ENCODE measurements around the gene ATAD1. TPM values are rescaled to one million over a fixed set of nuclear protein-coding genes. Genes with fewer than 3 reads are reported as not detected.
"Not testable (repeated sequence)": the region's sequence is repeated elsewhere in the genome, so short reads cannot be mapped to it uniquely, and the experiment has no call there.

ATAD1 gene
- total and polyA plus RNA-seq, 5 experiments from 2014 or later = 32.4 to 59.7 (median 39.0) TPM

DNA sequence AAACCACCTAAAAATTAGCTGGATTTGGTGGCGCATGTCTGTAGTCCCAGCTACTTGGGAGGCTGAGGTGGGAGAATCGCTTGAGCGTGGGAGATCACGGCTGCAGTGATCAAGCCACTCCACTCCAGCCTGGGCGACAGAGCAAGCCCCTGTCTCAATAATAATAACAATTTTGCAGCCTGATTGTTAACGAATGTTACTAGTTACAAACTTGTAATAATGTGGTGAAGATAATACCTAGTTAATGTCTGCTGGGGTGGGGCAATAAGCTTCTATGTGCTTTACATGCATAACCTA is 1.2 kb upstream of the ATAD1 start:
- H3K9me3 Mint-ChIP-seq = no peaks in the 10 kb centered on the region
- peaks cover 0 to 5% (median 3%) of the 10 kb centered on the region in 3 donors for H3K36me3 Mint-ChIP-seq
- no peak for ATAC-seq
- DNase-seq = no peak
- POLR2A ChIA-PET = interaction anchor here (0.6 to 4.5 kb wide), 8 partner anchors 11 to 763 kb away, joined by 3 to 87 read pairs (median 5); partner anchors contain the start of genes KLLN and PTEN
- peak overlapping the region in 9 of 10 donors; percentile 24 to 99 (median 63) for H3K4me3 Mint-ChIP-seq
- peak overlapping the region; percentile 1 to 99 (median 98) for H3K27ac Mint-ChIP-seq
- no peaks in the 10 kb centered on the region for H3K27me3 Mint-ChIP-seq
- peaks cover 16 to 39% (median 33%) of the 10 kb centered on the region in 4 donors for H3K4me1 Mint-ChIP-seq

GRCh38 chr10:87818505-87819288 is 671 bp upstream of the ATAD1 start:
- Mint-ChIP-seq H3K27me3 (no peaks in the 10 kb centered on the region), H3K27ac (peak overlapping the region; percentile 96 to 99 (median 98)), H3K4me1 (peaks cover 16 to 40% (median 33%) of the 10 kb centered on the region in 4 donors), H3K4me3 (peak overlapping the region; percentile 87 to 99 (median 96)), H3K9me3 (no peaks in the 10 kb centered on the region), H3K36me3 (peaks cover 0 to 7% (median 3%) of the 10 kb centered on the region in 3 donors)
- ATAC-seq (peak; percentile 73 to 76), DNase-seq (peak; percentile 35 to 82 (median 65))
- POLR2A ChIA-PET = interaction anchor here (0.6 to 4.5 kb wide), 21 partner anchors 9 to 1239 kb away, joined by 3 to 87 read pairs (median 4); partner anchors contain the start of genes KLLN, MINPP1, PTEN and RNLS

- peaks cover 16 to 40% (median 35%) of the 10 kb centered on the region in 4 donors for H3K4me1 Mint-ChIP-seq
These were observed 973 bp downstream of the ATAD1 start for GRCh38 chr10:87816898-87817608.

GRCh38 chr10:87816163-87816897 is 1.7 kb downstream of the ATAD1 start:
- Mint-ChIP-seq H3K36me3 (peaks cover 7 to 22% (median 10%) of the 10 kb centered on the region in 3 donors), H3K9me3 (no peaks in the 10 kb centered on the region), H3K27ac (peak overlapping the region in 3 of 10 donors; percentile 96 to 98 (median 96)), H3K27me3 (no peaks in the 10 kb centered on the region), H3K4me1 (peaks cover 20 to 42% (median 41%) of the 10 kb centered on the region in 4 donors), H3K4me3 (peak overlapping the region; percentile 87 to 99 (median 96))
- POLR2A ChIA-PET = interaction anchor here (2.3 kb wide), 1 partner anchor 47 kb away, joined by 7 read pairs; the partner anchor contains the start of genes KLLN and PTEN
- ATAC-seq (no peak), DNase-seq (no peak)

More at GRCh38 chr10:87816898-87817608, 973 bp downstream of the ATAD1 start:
- peak overlapping the region; percentile 96 to 99 (median 98) for H3K27ac Mint-ChIP-seq
- ATAC-seq (no peak), DNase-seq (no peak)
- no peaks in the 10 kb centered on the region for H3K27me3 Mint-ChIP-seq
- H3K4me3 Mint-ChIP-seq = peak overlapping the region; percentile 87 to 99 (median 96)
- no peaks in the 10 kb centered on the region for H3K9me3 Mint-ChIP-seq
- POLR2A ChIA-PET = interaction anchor here (1.3 to 4.5 kb wide), 3 partner anchors 19 to 312 kb away, joined by 3 to 87 read pairs (median 10); partner anchors contain the start of genes KLLN, MINPP1 and PTEN
- peaks cover under 1 to 14% (median 5%) of the 10 kb centered on the region in 3 donors for H3K36me3 Mint-ChIP-seq

DNA sequence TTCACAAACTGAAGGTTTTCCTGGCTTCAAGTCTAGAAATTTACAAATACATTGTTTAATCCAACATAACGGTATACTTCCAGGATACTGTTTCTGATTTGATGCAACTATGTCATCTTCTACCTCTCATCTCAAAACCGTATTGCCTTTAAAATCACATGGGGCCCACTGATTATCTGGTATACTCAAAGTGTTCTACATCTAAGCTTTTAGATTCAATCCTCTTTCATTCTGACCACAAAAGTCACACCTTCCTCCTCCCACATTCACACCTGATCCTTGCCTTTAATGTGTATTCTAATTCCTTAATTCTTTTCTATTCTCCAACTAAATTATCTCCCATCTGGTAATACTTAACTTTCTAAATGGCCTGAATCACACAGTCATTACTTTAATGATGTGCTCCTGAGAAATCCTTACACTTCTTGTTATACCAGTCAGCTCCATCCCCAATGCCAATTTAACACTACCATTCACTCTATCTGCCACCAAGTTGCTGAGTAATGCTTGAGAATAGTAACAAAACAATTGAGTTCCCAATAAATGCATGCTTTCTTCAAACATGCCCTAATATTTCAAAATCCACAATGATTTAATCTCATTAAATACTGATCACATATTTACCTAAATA is 13.0 kb downstream of the ATAD1 start:
- no peaks in the 10 kb centered on the region for H3K27me3 Mint-ChIP-seq
- ATAC-seq (no peak), DNase-seq (no peak)
- H3K4me3 Mint-ChIP-seq = peak overlapping the region in 1 of 10 donors; percentile 1
- H3K36me3 Mint-ChIP-seq = peaks cover 53 to 83% (median 73%) of the 10 kb centered on the region in 3 donors
- H3K9me3 Mint-ChIP-seq = peaks cover 1 to 31% (median 14%) of the 10 kb centered on the region in 9 donors
- POLR2A ChIA-PET = no interaction called here
- peak overlapping the region in 4 of 10 donors; percentile 4 to 61 (median 10) for H3K27ac Mint-ChIP-seq
- peaks cover 28 to 45% (median 38%) of the 10 kb centered on the region in 4 donors for H3K4me1 Mint-ChIP-seq

DNA sequence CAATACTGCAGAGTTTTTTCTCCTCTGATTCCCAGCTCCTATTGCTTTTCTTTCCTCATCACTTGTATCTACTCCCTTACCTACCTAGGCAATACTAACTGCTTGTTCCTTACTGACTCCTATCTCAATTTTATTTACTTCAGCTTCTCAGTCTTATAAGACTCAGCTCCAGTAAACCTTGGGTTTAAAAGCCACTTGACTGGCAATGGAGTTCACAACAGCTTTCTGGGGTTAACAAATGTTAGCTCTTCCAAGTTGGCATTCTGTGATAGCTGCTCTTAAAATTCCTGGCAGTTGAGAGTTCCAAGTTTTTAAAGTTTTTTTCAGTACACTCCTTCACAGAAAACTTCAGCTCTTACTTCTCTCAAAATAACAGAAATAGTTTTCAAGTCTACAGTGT is 14.2 kb downstream of the ATAD1 start:
- H3K9me3 Mint-ChIP-seq = peaks cover 1 to 31% (median 14%) of the 10 kb centered on the region in 9 donors
- POLR2A ChIA-PET = interaction anchor here (1.7 kb wide), 1 partner anchor 15 kb away, joined by 7 read pairs; the partner anchor contains the start of gene ATAD1

DNA sequence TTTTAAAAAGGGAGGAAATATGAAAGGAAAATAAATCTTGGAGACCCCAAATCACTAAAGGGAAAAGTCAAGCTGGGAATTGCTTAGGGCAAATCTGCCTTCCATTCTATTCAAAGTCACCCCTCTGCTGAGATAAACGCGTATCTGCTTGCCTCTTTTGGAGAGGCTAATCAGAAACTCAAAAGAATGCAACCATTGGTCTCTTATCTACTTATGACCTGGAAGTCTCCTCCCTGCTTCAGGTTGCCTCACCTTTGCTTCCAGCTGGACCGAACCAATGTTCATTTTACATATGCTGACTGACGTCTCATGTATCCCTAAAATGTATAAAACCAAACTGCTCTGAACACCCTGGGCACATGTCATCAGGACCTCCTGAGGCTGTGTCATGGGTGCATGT is 14.7 kb downstream of the ATAD1 start:
- Mint-ChIP-seq H3K27me3 (no peaks in the 10 kb centered on the region), H3K27ac (no peak overlapping the region), H3K9me3 (peaks cover 1 to 31% (median 14%) of the 10 kb centered on the region in 9 donors), H3K4me3 (no peak overlapping the region), H3K4me1 (peaks cover 32 to 59% (median 46%) of the 10 kb centered on the region in 4 donors), H3K36me3 (peaks cover 48 to 74% (median 62%) of the 10 kb centered on the region in 3 donors)
- POLR2A ChIA-PET = interaction anchor here (1.7 kb wide), 1 partner anchor 15 kb away, joined by 7 read pairs; the partner anchor contains the start of gene ATAD1
- DNase-seq (no peak), ATAC-seq (no peak)

More for the DNA sequence above, 14.2 kb downstream of the ATAD1 start:
- Mint-ChIP-seq H3K27ac (peak overlapping the region in 1 of 10 donors; percentile 29), H3K4me3 (no peak overlapping the region), H3K36me3 (peaks cover 48 to 78% (median 63%) of the 10 kb centered on the region in 3 donors), H3K27me3 (no peaks in the 10 kb centered on the region), H3K4me1 (peaks cover 31 to 54% (median 42%) of the 10 kb centered on the region in 4 donors)
- no peak for ATAC-seq
- no peak for DNase-seq

- H3K27me3 Mint-ChIP-seq, H3K4me3 Mint-ChIP-seq, POLR2A ChIA-PET, DNase-seq, H3K27ac Mint-ChIP-seq, ATAC-seq: not testable (repeated sequence)
- Mint-ChIP-seq H3K4me1 (peaks cover 40 to 67% (median 56%) of the 10 kb centered on the region in 4 donors), H3K9me3 (peaks cover 1 to 31% (median 14%) of the 10 kb centered on the region in 9 donors), H3K36me3 (peaks cover 48 to 71% (median 58%) of the 10 kb centered on the region in 3 donors)
These were observed 16.1 kb downstream of the ATAD1 start for GRCh38 chr10:87801813-87802435.

- ATAC-seq = no peak
- DNase-seq = no peak
- no peaks in the 10 kb centered on the region for H3K27me3 Mint-ChIP-seq
- no peak overlapping the region for H3K4me3 Mint-ChIP-seq
- peaks cover 26 to 59% (median 51%) of the 10 kb centered on the region in 4 donors for H3K4me1 Mint-ChIP-seq
- POLR2A ChIA-PET = no interaction called here
- peak overlapping the region in 1 of 10 donors; percentile 15 for H3K27ac Mint-ChIP-seq
- peaks cover 1 to 24% (median 12%) of the 10 kb centered on the region in 9 donors for H3K9me3 Mint-ChIP-seq
- H3K36me3 Mint-ChIP-seq = peaks cover 28 to 55% (median 40%) of the 10 kb centered on the region in 3 donors
These were observed 18.2 kb downstream of the ATAD1 start for GRCh38 chr10:87799860-87800259.

- POLR2A ChIA-PET = interaction anchor here (2.4 kb wide), 1 partner anchor 20 kb away, joined by 10 read pairs; the partner anchor contains the start of gene ATAD1
- ATAC-seq (peak in 1 of 2 donors; percentile 32), DNase-seq (peak in 2 of 10 donors; percentile 6 to 8)
- Mint-ChIP-seq H3K9me3 (peaks cover 1 to 13% (median 6%) of the 10 kb centered on the region in 9 donors), H3K4me1 (peaks cover 20 to 62% (median 60%) of the 10 kb centered on the region in 4 donors), H3K27me3 (no peaks in the 10 kb centered on the region), H3K27ac (peak overlapping the region in 9 of 10 donors; percentile 35 to 87 (median 78)), H3K36me3 (peaks cover 13 to 47% (median 24%) of the 10 kb centered on the region in 3 donors), H3K4me3 (peak overlapping the region in 9 of 10 donors; percentile 37 to 75 (median 62))
These were observed 19.9 kb downstream of the ATAD1 start for GRCh38 chr10:87798082-87798481.

- Mint-ChIP-seq H3K9me3 (no peaks in the 10 kb centered on the region), H3K4me1 (peaks cover 15 to 63% (median 59%) of the 10 kb centered on the region in 4 donors), H3K4me3 (no peak overlapping the region), H3K27ac (peak overlapping the region in 7 of 10 donors; percentile 65 to 83 (median 72)), H3K36me3 (peaks cover 0 to 56% (median 12%) of the 10 kb centered on the region in 3 donors), H3K27me3 (no peaks in the 10 kb centered on the region)
- no peak for DNase-seq
- POLR2A ChIA-PET = no interaction called here
- ATAC-seq = no peak
These were observed 23.7 kb downstream of the ATAD1 start for GRCh38 chr10:87794285-87794684.

All from naive thymus-derived CD8-positive, alpha-beta T cell (primary cell).